CD14-positive monocyte (primary cell): ENCODE results near the gene PNO1. TPM values are rescaled to one million over a fixed set of nuclear protein-coding genes. Genes with fewer than 3 reads are reported as not detected.

ENCODE experiments used
- DNase-seq, 3 donors: peaks; one replicate each; pipeline ENCODE4 v3.0.0-alpha.2; 2011 to 2022
- H2AFZ ChIP-seq: 2 replicates; pipeline ENCODE4 v1.6.0; 2012; ENCODE audit warnings: mild to moderate bottlenecking, low read depth, low read length, inconsistent platforms; ENCODE audit not compliant: insufficient read depth, poor library complexity, severe bottlenecking
- H3K27ac ChIP-seq, 2 donors: 1 replicate in 1 of 2; 2 replicates in 1 of 2; pipeline ENCODE4 v1.5.1; 2012 to 2013; ENCODE audit warnings: low read length in 2 of 2, control low read depth in 1 of 2, inconsistent platforms in 1 of 2, low read depth in 1 of 2, mild to moderate bottlenecking in 1 of 2
- H3K27me3 ChIP-seq, 2 donors: one replicate each; pipeline versions ENCODE4 v1.6.0 to v1.6.1; 2011 to 2013; ENCODE audit warnings: low read length in 2 of 2; ENCODE audit not compliant: control insufficient read depth in 2 of 2, insufficient read depth in 2 of 2
- H3K36me3 ChIP-seq, 2 donors: replicated peaks in 1 of 2; 1 replicate in 1 of 2; 2 replicates in 1 of 2; pipeline versions ENCODE4 v1.5.1 to v1.6.1; 2012 to 2013; ENCODE audit warnings: low read length in 2 of 2, control low read depth in 1 of 2, inconsistent platforms in 1 of 2, mild to moderate bottlenecking in 1 of 2; ENCODE audit not compliant: insufficient read depth in 2 of 2, control insufficient read depth in 1 of 2
- H3K4me1 ChIP-seq, 2 donors: 1 replicate in 1 of 2; 2 replicates in 1 of 2; pipeline versions ENCODE4 v1.5.1 to v1.6.1; 2012 to 2013; ENCODE audit warnings: low read length in 2 of 2, control low read depth in 1 of 2, inconsistent platforms in 1 of 2, mild to moderate bottlenecking in 1 of 2, moderate library complexity in 1 of 2; ENCODE audit not compliant: insufficient read depth in 2 of 2, control insufficient read depth in 1 of 2
- H3K4me2 ChIP-seq: replicated peaks from 2 replicates; pipeline ENCODE3; 2012; ENCODE audit warnings: low read length, moderate library complexity, mild to moderate bottlenecking; ENCODE audit not compliant: poor library complexity, severe bottlenecking; ENCODE audit errors: extremely low read depth
- H3K4me3 ChIP-seq, 3 experiments: fragments of 200-600 bp in 1 of 3; sonication (generic) in 1 of 3; replicated peaks in 1 of 3; 1 replicate in 2 of 3; 2 replicates in 1 of 3; pipeline ENCODE4 v1.5.1; 2011 to 2013; ENCODE audit warnings: low read length in 3 of 3, mild to moderate bottlenecking in 3 of 3, control low read depth in 2 of 3, low read depth in 2 of 3, inconsistent platforms in 1 of 3, moderate library complexity in 1 of 3
- H3K79me2 ChIP-seq: 2 replicates; pipeline ENCODE4 v1.6.0; 2012; ENCODE audit warnings: mild to moderate bottlenecking, control low read depth, inconsistent platforms, low read length, moderate library complexity; ENCODE audit not compliant: insufficient read depth
- H3K9ac ChIP-seq: 2 replicates; pipeline ENCODE4 v1.6.0; 2017; ENCODE audit warnings: low read length, mild to moderate bottlenecking; ENCODE audit not compliant: insufficient read depth, poor library complexity, severe bottlenecking
- H3K9me3 ChIP-seq, 2 donors: replicated peaks in 1 of 2; 1 replicate in 1 of 2; 2 replicates in 1 of 2; pipeline versions ENCODE4 v1.5.1 to v1.6.1; 2012 to 2013; ENCODE audit warnings: low read length in 2 of 2, control low read depth in 1 of 2; ENCODE audit not compliant: control insufficient read depth in 1 of 2, insufficient read depth in 1 of 2
- H4K20me1 ChIP-seq: 2 replicates; pipeline ENCODE4 v1.6.0; 2012; ENCODE audit warnings: mild to moderate bottlenecking, low read length, control low read depth, moderate library complexity; ENCODE audit not compliant: insufficient read depth
- H3K27ac Mint-ChIP-seq, 7 donors: one replicate each; pipeline ENCODE4 v1.8.0; 2020; ENCODE audit warnings: mild to moderate bottlenecking in 7 of 7, mixed read lengths in 7 of 7, moderate library complexity in 6 of 7, inconsistent platforms in 2 of 7
- H3K27me3 Mint-ChIP-seq, 3 donors: one replicate each; pipeline ENCODE4 v1.8.0; 2021 to 2022; ENCODE audit warnings: low read depth in 3 of 3, mild to moderate bottlenecking in 3 of 3, mixed read lengths in 3 of 3, moderate library complexity in 3 of 3, inconsistent platforms in 1 of 3
- H3K36me3 Mint-ChIP-seq, 2 donors: one replicate each; pipeline ENCODE4 v1.8.0; 2020; ENCODE audit warnings: mixed read lengths in 2 of 2, inconsistent platforms in 1 of 2, mild to moderate bottlenecking in 1 of 2
- H3K4me1 Mint-ChIP-seq: one replicate; pipeline ENCODE4 v1.8.0; 2020; ENCODE audit warnings: mild to moderate bottlenecking, mixed read lengths
- H3K4me3 Mint-ChIP-seq, 2 donors: one replicate each; pipeline ENCODE4 v1.8.0; 2020; ENCODE audit warnings: mild to moderate bottlenecking in 2 of 2, mixed read lengths in 2 of 2, moderate library complexity in 1 of 2
- H3K9me3 Mint-ChIP-seq, 7 donors: one replicate each; pipeline ENCODE4 v1.8.0; 2020 to 2022; ENCODE audit warnings: mixed read lengths in 7 of 7, mild to moderate bottlenecking in 6 of 7, moderate library complexity in 6 of 7, inconsistent platforms in 2 of 7
- WGBS: methylation state at CpG from one replicate; pipeline ENCODE4 v1.1.5; 2013; ENCODE audit warnings: missing lambda C conversion rate; ENCODE audit not compliant: insufficient coverage; 5-methylcytosine and 5-hydroxymethylcytosine counted together
- intact Hi-C, 2 donors: fragments of 100-400 bp; cut with micrococcal nuclease; formaldehyde crosslinking; loops; one replicate each; pipeline versions ENCODE4 v1.15.0 to v1.15.1; 2023
- polyA plus RNA-seq, 3 donors: library from polyadenylated mRNA; depleted of rRNA in 1 of 3; unstranded in 2 of 3; stranded (reverse) in 1 of 3; fragments of 300-500 nt in 2 of 3; fragments of >200 nt in 1 of 3; fragmentation: Illumina TruSeq in 2 of 3; gene quantifications; 1 replicate in 2 of 3; 2 replicates in 1 of 3; pipeline ENCODE4 v1.2.3, GENCODE V29; 2012 to 2021
- TF ChIP-seq, protein P1 (sequence below): fragments of 200-600 bp; IDR thresholded peaks from one replicate; pipeline ENCODE4 v1.8.0; 2022; ENCODE audit warnings: antibody characterized with exemption, mild to moderate bottlenecking

PNO1 gene
- polyA plus RNA-seq, 3 donors: 4.7 to 14.0 (median 10.8) TPM

GRCh38 chr2:68163641-68164040 lies 6.0 kb downstream of the PNO1 start:
- peaks cover 62 to 74% of the 10 kb centered on the region in 2 donors for H3K36me3 Mint-ChIP-seq
- peaks cover 9 to 13% of the 10 kb centered on the region in 2 donors for H3K4me1 ChIP-seq
- TF ChIP-seq, protein P1, sequence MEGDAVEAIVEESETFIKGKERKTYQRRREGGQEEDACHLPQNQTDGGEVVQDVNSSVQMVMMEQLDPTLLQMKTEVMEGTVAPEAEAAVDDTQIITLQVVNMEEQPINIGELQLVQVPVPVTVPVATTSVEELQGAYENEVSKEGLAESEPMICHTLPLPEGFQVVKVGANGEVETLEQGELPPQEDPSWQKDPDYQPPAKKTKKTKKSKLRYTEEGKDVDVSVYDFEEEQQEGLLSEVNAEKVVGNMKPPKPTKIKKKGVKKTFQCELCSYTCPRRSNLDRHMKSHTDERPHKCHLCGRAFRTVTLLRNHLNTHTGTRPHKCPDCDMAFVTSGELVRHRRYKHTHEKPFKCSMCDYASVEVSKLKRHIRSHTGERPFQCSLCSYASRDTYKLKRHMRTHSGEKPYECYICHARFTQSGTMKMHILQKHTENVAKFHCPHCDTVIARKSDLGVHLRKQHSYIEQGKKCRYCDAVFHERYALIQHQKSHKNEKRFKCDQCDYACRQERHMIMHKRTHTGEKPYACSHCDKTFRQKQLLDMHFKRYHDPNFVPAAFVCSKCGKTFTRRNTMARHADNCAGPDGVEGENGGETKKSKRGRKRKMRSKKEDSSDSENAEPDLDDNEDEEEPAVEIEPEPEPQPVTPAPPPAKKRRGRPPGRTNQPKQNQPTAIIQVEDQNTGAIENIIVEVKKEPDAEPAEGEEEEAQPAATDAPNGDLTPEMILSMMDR: no peak
- 100% methylated on average over 1 of the region's 1 CpG for WGBS
- no peak overlapping the region for H3K9ac ChIP-seq
- H3K27me3 ChIP-seq: no peaks in the 10 kb centered on the region
- DNase-seq: no peak
- intact Hi-C loops: no loop called here
- peaks cover 17% of the 10 kb centered on the region for H3K4me1 Mint-ChIP-seq
- H3K27ac ChIP-seq: no peak overlapping the region
- no peak overlapping the region for H3K4me3 ChIP-seq
- no peak overlapping the region for H2AFZ ChIP-seq
- H3K4me3 Mint-ChIP-seq: no peak overlapping the region
- peaks cover 12% of the 10 kb centered on the region for H3K79me2 ChIP-seq
- no peaks in the 10 kb centered on the region for H3K27me3 Mint-ChIP-seq
- no peak overlapping the region for H3K4me2 ChIP-seq
- peaks cover 0 to 2% (median 0%) of the 10 kb centered on the region in 7 donors for H3K9me3 Mint-ChIP-seq
- H3K27ac Mint-ChIP-seq: no peak overlapping the region
- H3K9me3 ChIP-seq: no peaks in the 10 kb centered on the region
- no peaks in the 10 kb centered on the region for H4K20me1 ChIP-seq
- H3K36me3 ChIP-seq: peaks cover 41 to 69% of the 10 kb centered on the region in 2 donors

DNA sequence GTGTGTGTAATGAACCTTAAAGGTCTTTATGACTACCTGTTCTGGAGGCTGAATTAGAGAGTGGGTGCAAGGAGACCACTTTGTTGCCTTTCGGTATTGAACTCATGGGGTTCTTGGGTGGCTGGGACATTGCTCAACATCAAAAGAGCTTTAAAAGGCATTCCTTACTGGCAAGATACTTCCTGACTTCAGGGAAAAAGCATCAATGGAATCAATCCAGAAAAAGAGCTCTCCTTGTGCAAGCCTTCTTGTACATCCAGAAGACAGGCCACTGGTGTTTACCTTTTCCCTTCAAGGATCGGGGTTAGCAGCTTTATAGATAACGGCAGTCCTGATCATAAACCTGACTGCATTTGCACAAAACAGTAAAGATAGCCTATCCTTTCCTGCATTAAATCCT lies 9.5 kb downstream of the PNO1 start:
- Histone ChIP-seq H3K4me3 (no peak overlapping the region), H3K9me3 (no peaks in the 10 kb centered on the region), H3K27me3 (no peaks in the 10 kb centered on the region), H3K27ac (no peak overlapping the region), H3K9ac (no peak overlapping the region), H4K20me1 (no peaks in the 10 kb centered on the region), H3K36me3 (peaks cover 23 to 47% of the 10 kb centered on the region in 2 donors), H3K79me2 (no peaks in the 10 kb centered on the region), H3K4me1 (peaks cover 8 to 10% of the 10 kb centered on the region in 2 donors), H2AFZ (no peak overlapping the region), H3K4me2 (no peak overlapping the region)
- TF ChIP-seq, protein P1: no peak
- DNase-seq: no peak
- H3K27ac Mint-ChIP-seq: no peak overlapping the region
- peaks cover 40 to 57% of the 10 kb centered on the region in 2 donors for H3K36me3 Mint-ChIP-seq
- WGBS: 87% methylated on average over 3 of the region's 3 CpGs
- H3K4me1 Mint-ChIP-seq: peaks cover 12% of the 10 kb centered on the region
- no peak overlapping the region for H3K4me3 Mint-ChIP-seq
- intact Hi-C loops: no loop called here
- no peaks in the 10 kb centered on the region for H3K9me3 Mint-ChIP-seq
- H3K27me3 Mint-ChIP-seq: no peaks in the 10 kb centered on the region
